HEK293T (cell line): ENCODE measurements around the gene PLA1A.
A peak's percentile ranks its signal among the peaks of the same experiment; 100 is the strongest.

Experiments
- CTCF ChIA-PET: fragments of 350-600 bp; formaldehyde crosslinking; extraction: SDS; loops from one replicate; lab custom pipeline; 2021; ENCODE audit warnings: antibody characterized with exemption, inconsistent platforms; lab: Yijun Ruan, JAX
- POLR2A ChIA-PET: fragments of 350-600 bp; formaldehyde crosslinking; extraction: SDS; loops from one replicate; lab custom pipeline; 2020; ENCODE audit warnings: antibody characterized with exemption, inconsistent platforms; lab: Yijun Ruan, JAX
- DNase-seq: peaks from one replicate; pipeline ENCODE4 v3.0.0; 2012; ENCODE audit warnings: mixed read lengths; ENCODE audit errors: extremely low spot score
- ARNT ChIP-seq: fragments of 450-650 bp; IDR thresholded peaks from 2 replicates; pipeline ENCODE4 v1.6.1; 2017; ENCODE audit warnings: mild to moderate bottlenecking
- BHLHE40 ChIP-seq: fragments of 450-650 bp; IDR thresholded peaks from 2 replicates; pipeline ENCODE4 v1.6.1; 2016; ENCODE audit warnings: mild to moderate bottlenecking, moderate library complexity, borderline replicate concordance
- CTBP1 ChIP-seq: fragments of 450-650 bp; IDR thresholded peaks from 2 replicates; pipeline ENCODE4 v1.6.1; 2016; ENCODE audit warnings: borderline replicate concordance
- ELF4 ChIP-seq: fragments of 450-650 bp; IDR thresholded peaks from 2 replicates; pipeline ENCODE4 v1.6.1; 2017; ENCODE audit warnings: antibody characterized with exemption
- FOXA1 ChIP-seq: fragments of 450-650 bp; IDR thresholded peaks from 2 replicates; pipeline ENCODE4 v1.6.1; 2016; ENCODE audit warnings: mild to moderate bottlenecking
- FOXK2 ChIP-seq: fragments of 450-650 bp; IDR thresholded peaks from 2 replicates; pipeline ENCODE4 v1.6.1; 2016; ENCODE audit warnings: mild to moderate bottlenecking
- FOXM1 ChIP-seq: fragments of 450-650 bp; IDR thresholded peaks from 2 replicates; pipeline ENCODE4 v1.6.1; 2017; ENCODE audit warnings: mild to moderate bottlenecking, borderline replicate concordance
- HDGF ChIP-seq: fragments of 450-650 bp; IDR thresholded peaks from 2 replicates; pipeline ENCODE4 v1.6.1; 2017; ENCODE audit warnings: antibody characterized with exemption, borderline replicate concordance
- L3MBTL2 ChIP-seq: fragments of 450-650 bp; conservative IDR thresholded peaks from 2 replicates; pipeline ENCODE4 v1.6.1; 2016; ENCODE audit warnings: mild to moderate bottlenecking
- LEF1 ChIP-seq: fragments of 450-650 bp; IDR thresholded peaks from 2 replicates; pipeline ENCODE4 v1.6.1; 2017; ENCODE audit warnings: mild to moderate bottlenecking, borderline replicate concordance
- NFRKB ChIP-seq: fragments of 450-650 bp; IDR thresholded peaks from 2 replicates; pipeline ENCODE4 v1.6.1; 2016; ENCODE audit warnings: mild to moderate bottlenecking, moderate library complexity
- PKNOX1 ChIP-seq: fragments of 450-650 bp; IDR thresholded peaks from 2 replicates; pipeline ENCODE4 v1.6.1; 2016
- SP1 ChIP-seq: fragments of 450-650 bp; IDR thresholded peaks from 2 replicates; pipeline ENCODE4 v1.6.1; 2017
- SUZ12 ChIP-seq: fragments of 450-650 bp; IDR thresholded peaks from 2 replicates; pipeline ENCODE4 v1.6.1; 2016; ENCODE audit warnings: mild to moderate bottlenecking
- TARDBP ChIP-seq: fragments of 450-650 bp; IDR thresholded peaks from 2 replicates; pipeline ENCODE4 v1.6.1; 2016
- ZNF384 ChIP-seq: fragments of 450-650 bp; IDR thresholded peaks from 2 replicates; pipeline ENCODE4 v1.6.1; 2016

The PLA1A gene

GRCh38 chr3:119672776-119673175 lies 75.1 kb downstream of the PLA1A start:
- ChIA-PET POLR2A (interaction anchor here (0.8 to 1.4 kb wide), 3 partner anchors 10 to 209 kb away, joined by 4 read pairs; partner anchors contain the start of gene TMEM39A), CTCF (no interaction called here)
- no peak for TF ChIP-seq TARDBP
- TF ChIP-seq L3MBTL2, result no peak
- TF ChIP-seq LEF1, result no peak
- no peak for TF ChIP-seq SUZ12
- no peak for TF ChIP-seq FOXM1
- no peak for TF ChIP-seq HDGF
- no peak for TF ChIP-seq NFRKB
- TF ChIP-seq PKNOX1, result no peak
- TF ChIP-seq ARNT, result no peak
- TF ChIP-seq BHLHE40, result no peak
- no peak for TF ChIP-seq ZNF384
- no peak for TF ChIP-seq SP1
- no peak for TF ChIP-seq ELF4
- no peak for TF ChIP-seq FOXK2
- no peak for TF ChIP-seq CTBP1
- TF ChIP-seq FOXA1, result no peak
- DNase-seq, result no peak

GRCh38 chr3:119673875-119674274 lies 76.2 kb downstream of the PLA1A start:
- ChIA-PET CTCF (no interaction called here), POLR2A (no interaction called here)
- no peak for DNase-seq
- TF ChIP-seq FOXK2 (no peak), BHLHE40 (no peak), ELF4 (no peak), FOXM1 (no peak), ARNT (no peak)

GRCh38 chr3:119675188-119675874 lies 77.6 kb downstream of the PLA1A start:
- DNase-seq, result no peak
- ChIA-PET CTCF (no interaction called here), POLR2A (interaction anchor here (2.0 kb wide), 1 partner anchor 177 kb away, joined by 9 read pairs; the partner anchor contains the start of gene TIMMDC1)
- TF ChIP-seq ZNF384 (no peak), CTBP1 (no peak), HDGF (no peak), FOXM1 (no peak), SUZ12 (no peak), TARDBP (no peak), FOXK2 (no peak), PKNOX1 (no peak), BHLHE40 (no peak), L3MBTL2 (no peak), FOXA1 (no peak)

- POLR2A ChIA-PET, result interaction anchor here (0.6 to 2.0 kb wide), 4 partner anchors 45 to 207 kb away, joined by 3 to 9 read pairs (median 4); partner anchors contain the start of genes POGLUT1 and TIMMDC1
- no peak for DNase-seq
- CTCF ChIA-PET, result no interaction called here
- TF ChIP-seq CTBP1, result no peak
- TF ChIP-seq ZNF384, result no peak
- no peak for TF ChIP-seq FOXA1
- TF ChIP-seq ELF4, result no peak
- TF ChIP-seq NFRKB, result no peak
- no peak for TF ChIP-seq ARNT
- no peak for TF ChIP-seq TARDBP
- TF ChIP-seq SP1, result no peak
- no peak for TF ChIP-seq BHLHE40
- no peak for TF ChIP-seq FOXM1
- no peak for TF ChIP-seq L3MBTL2
- no peak for TF ChIP-seq SUZ12
- no peak for TF ChIP-seq FOXK2
- TF ChIP-seq HDGF, result no peak
- no peak for TF ChIP-seq PKNOX1
- no peak for TF ChIP-seq LEF1
These were observed 78.3 kb downstream of the PLA1A start for GRCh38 chr3:119676020-119676419.

GRCh38 chr3:119676771-119677640 lies 79.3 kb downstream of the PLA1A start, which contains the start of gene COX17:
TSS of gene COX17 (minus strand) at chr3:119677406. CDS start at chr3:119677310, 96 bp downstream.
- ChIA-PET POLR2A (interaction anchor here (0.6 to 2.0 kb wide), 8 partner anchors 12 to 213 kb away, joined by 3 to 9 read pairs (median 4); partner anchors contain the start of genes POGLUT1, TIMMDC1 and TMEM39A), CTCF (no interaction called here)
- peak; percentile 93 for DNase-seq
- TF ChIP-seq FOXK2 (peak; percentile 48; the same call in 1 of the 2 replicates), L3MBTL2 (peak; percentile 63; the same call in 1 of the 2 replicates), PKNOX1 (peak; percentile 85), ZNF384 (no peak), TARDBP (no peak), ELF4 (peak; percentile 59), HDGF (no peak), BHLHE40 (no peak), ARNT (no peak), CTBP1 (no peak)
